Cardiac muscle cell (in vitro differentiated cells and primary cell): ENCODE results near the gene SPP2. TPM values are rescaled to one million over a fixed set of nuclear protein-coding genes. Genes with fewer than 3 reads are reported as not detected.

ENCODE experiments used
- DNase-seq, 2 donors: peaks; one replicate each; pipeline versions ENCODE4 v3.0.0 to v3.0.0-alpha.2; 2010 to 2017; ENCODE audit warnings: low read depth in 1 of 2, low spot score in 1 of 2
- H3K27ac ChIP-seq: fragments of 200-600 bp; sonication (generic); 2 replicates; pipeline ENCODE4 v1.5.1; 2016
- H3K27me3 ChIP-seq: fragments of 200-600 bp; sonication (generic); 2 replicates; pipeline ENCODE4 v1.6.0; 2016; ENCODE audit warnings: control low read depth
- H3K36me3 ChIP-seq: fragments of 200-600 bp; sonication (generic); 2 replicates; pipeline ENCODE4 v1.5.1; 2016; ENCODE audit warnings: control low read depth
- H3K4me1 ChIP-seq: fragments of 200-600 bp; sonication (generic); 2 replicates; pipeline ENCODE4 v1.8.1; 2017; ENCODE audit warnings: low read depth, mild to moderate bottlenecking, mixed run types
- H3K4me3 ChIP-seq: fragments of 200-600 bp; sonication (generic); 2 replicates; pipeline ENCODE4 v1.5.1; 2016; ENCODE audit warnings: mild to moderate bottlenecking
- H3K9me3 ChIP-seq: fragments of 200-600 bp; sonication (generic); 2 replicates; pipeline ENCODE4 v1.5.1; 2017; ENCODE audit warnings: low read depth, mild to moderate bottlenecking, control low read depth
- CTCF ChIP-seq: IDR thresholded peaks from 2 replicates; pipeline ENCODE4 v1.5.1; 2012; ENCODE audit warnings: low read depth, mild to moderate bottlenecking, low read length
- polyA plus RNA-seq: library from polyadenylated mRNA; unstranded; fragments of >200 nt; fragmentation: Nextera tagmentation; extraction: Ambion mirVana; gene quantifications from 2 replicates; pipeline ENCODE4 v1.2.1, GENCODE V29; 2016
- total RNA-seq: library from RNA; depleted of rRNA; stranded (reverse); fragments of >200 nt; gene quantifications from 2 replicates; pipeline ENCODE4 v1.2.3, GENCODE V29; 2016

The SPP2 gene
- total and polyA plus RNA-seq, 2 experiments from 2014 or later = not detected

GRCh38 chr2:234029150-234029733 is 21.3 kb upstream of the SPP2 start:
- Histone ChIP-seq H3K27me3 (no peaks in the 10 kb centered on the region), H3K27ac (no peak overlapping the region), H3K36me3 (no peaks in the 10 kb centered on the region), H3K4me1 (peaks cover 5% of the 10 kb centered on the region), H3K4me3 (no peak overlapping the region), H3K9me3 (no peaks in the 10 kb centered on the region)
- DNase-seq = no peak
- TF ChIP-seq CTCF = no peak

- DNase-seq = no peak
- H3K27me3 ChIP-seq = no peaks in the 10 kb centered on the region
- H3K4me3 ChIP-seq = no peak overlapping the region
- no peak overlapping the region for H3K27ac ChIP-seq
- H3K4me1 ChIP-seq = peaks cover 2% of the 10 kb centered on the region
- no peaks in the 10 kb centered on the region for H3K9me3 ChIP-seq
- TF ChIP-seq CTCF = no peak
- no peaks in the 10 kb centered on the region for H3K36me3 ChIP-seq
These were observed 19.3 kb upstream of the SPP2 start for GRCh38 chr2:234031207-234031606.

- Histone ChIP-seq H3K4me3 (no peak overlapping the region), H3K9me3 (no peaks in the 10 kb centered on the region), H3K4me1 (no peaks in the 10 kb centered on the region), H3K36me3 (no peaks in the 10 kb centered on the region), H3K27ac (no peak overlapping the region), H3K27me3 (no peaks in the 10 kb centered on the region)
- TF ChIP-seq CTCF = no peak
- DNase-seq = peak in 1 of 2 donors; percentile 5
These were observed 18.1 kb upstream of the SPP2 start for GRCh38 chr2:234032279-234032856.

GRCh38 chr2:234033174-234033573 is 17.3 kb upstream of the SPP2 start:
- Histone ChIP-seq H3K4me3 (no peak overlapping the region), H3K27me3 (no peaks in the 10 kb centered on the region), H3K4me1 (no peaks in the 10 kb centered on the region), H3K27ac (no peak overlapping the region), H3K9me3 (no peaks in the 10 kb centered on the region), H3K36me3 (no peaks in the 10 kb centered on the region)
- TF ChIP-seq CTCF = no peak
- DNase-seq = no peak

- TF ChIP-seq CTCF = no peak
- Histone ChIP-seq H3K4me3 (no peak overlapping the region), H3K4me1 (no peaks in the 10 kb centered on the region), H3K9me3 (no peaks in the 10 kb centered on the region), H3K27me3 (no peaks in the 10 kb centered on the region), H3K27ac (no peak overlapping the region), H3K36me3 (no peaks in the 10 kb centered on the region)
- no peak for DNase-seq
These were observed 16.6 kb upstream of the SPP2 start for GRCh38 chr2:234033885-234034284.
